ENCODE data around the gene CBL. TPM values are rescaled to one million over a fixed set of nuclear protein-coding genes. Genes with fewer than 3 reads are reported as not detected.

CBL gene
- total RNA-seq, 3 donors from 2014 or later (not counting 1 experiment from before 2014, with no cell fraction given) = 29.0 to 32.5 (median 30.1) TPM

GRCh38 chr11:119338965-119339588 is 132.9 kb downstream of the CBL start:
- H3K27ac ChIP-seq (ENCODE audit: low read length) = no peak overlapping the region
- H3K9me3 ChIP-seq (ENCODE audit: control insufficient read depth, insufficient read depth, low read length) = no peaks in the 10 kb centered on the region
- Mint-ChIP-seq H3K27ac (no peak overlapping the region), H3K36me3 (no peaks in the 10 kb centered on the region), H3K4me3 (peak overlapping the region; percentile 70), H3K27me3 (ENCODE audit: low read depth in 2 of 2) (peaks cover 28 to 35% of the 10 kb centered on the region in 2 donors), H3K4me1 (peaks cover 10 to 47% of the 10 kb centered on the region in 2 donors), H3K9me3 (no peaks in the 10 kb centered on the region)
- no peak overlapping the region for H3K4me3 ChIP-seq (ENCODE audit: low read length)
- intact Hi-C loops (cut with micrococcal nuclease) = no loop called here
- DNase-seq (no peak), ATAC-seq (no peak)
- H3K4me1 ChIP-seq (ENCODE audit: control insufficient read depth, insufficient read depth, low read length) = peaks cover 38% of the 10 kb centered on the region
- H3K36me3 ChIP-seq (ENCODE audit: control insufficient read depth, insufficient read depth, low read length) = no peaks in the 10 kb centered on the region
- WGBS (ENCODE audit: insufficient coverage) = 86% methylated on average over 11 of the region's 11 CpGs
- H3K27me3 ChIP-seq (ENCODE audit: control insufficient read depth, insufficient read depth, low read length) = peaks cover 20% of the 10 kb centered on the region
- TF ChIP-seq CTCF (IDR thresholded peaks at IDR 0.05) = no peak

- H3K27ac Mint-ChIP-seq = no peak overlapping the region
Observed at GRCh38 chr11:119339589-119340334, 133.6 kb downstream of the CBL start.

GRCh38 chr11:119340335-119341221 is 134.4 kb downstream of the CBL start, which contains the start of gene C1QTNF5:
TSS of gene C1QTNF5 (minus strand) at chr11:119340883. CDS start at chr11:119340397, 486 bp downstream.
- Histone ChIP-seq H3K27ac (ENCODE audit: low read length) (no peak within 1 kb of the TSS), H3K4me1 (ENCODE audit: control insufficient read depth, insufficient read depth, low read length) (peaks cover 27% of the 10 kb centered on the region), H3K4me3 (ENCODE audit: low read length) (no peak within 1 kb of the TSS), H3K27me3 (ENCODE audit: control insufficient read depth, insufficient read depth, low read length) (peaks cover 20% of the 10 kb centered on the region), H3K36me3 (ENCODE audit: control insufficient read depth, insufficient read depth, low read length) (no peaks in the 10 kb centered on the region), H3K9me3 (ENCODE audit: control insufficient read depth, insufficient read depth, low read length) (no peaks in the 10 kb centered on the region)
- Mint-ChIP-seq H3K9me3 (no peaks in the 10 kb centered on the region), H3K27me3 (ENCODE audit: low read depth in 2 of 2) (peaks cover 33 to 40% of the 10 kb centered on the region in 2 donors), H3K27ac (no peak within 1 kb of the TSS), H3K36me3 (no peaks in the 10 kb centered on the region), H3K4me3 (no peak within 1 kb of the TSS), H3K4me1 (peaks cover 0 to 36% of the 10 kb centered on the region in 2 donors)
- TF ChIP-seq CTCF (IDR thresholded peaks at IDR 0.05) = no peak
- DNase-seq (no peak), ATAC-seq (peak in 2 of 3 donors; percentile 10 to 17)
- intact Hi-C loops (cut with micrococcal nuclease) = no loop called here
- WGBS (ENCODE audit: insufficient coverage) = 7% methylated on average over 52 of the region's 53 CpGs

More at GRCh38 chr11:119339589-119340334, 133.6 kb downstream of the CBL start:
- H3K4me1 Mint-ChIP-seq = peaks cover 6 to 43% of the 10 kb centered on the region in 2 donors
- H3K4me3 Mint-ChIP-seq = peak overlapping the region; percentile 70
- H3K36me3 Mint-ChIP-seq = no peaks in the 10 kb centered on the region
- H3K9me3 Mint-ChIP-seq = no peaks in the 10 kb centered on the region
- DNase-seq (peak in 1 of 2 donors; percentile 56), ATAC-seq (peak in 2 of 3 donors; percentile 30 to 47)
- peaks cover 33 to 35% of the 10 kb centered on the region in 2 donors for H3K27me3 Mint-ChIP-seq (ENCODE audit: low read depth in 2 of 2)
- Histone ChIP-seq H3K4me1 (ENCODE audit: control insufficient read depth, insufficient read depth, low read length) (peaks cover 35% of the 10 kb centered on the region), H3K27me3 (ENCODE audit: control insufficient read depth, insufficient read depth, low read length) (peaks cover 20% of the 10 kb centered on the region), H3K27ac (ENCODE audit: low read length) (no peak overlapping the region), H3K36me3 (ENCODE audit: control insufficient read depth, insufficient read depth, low read length) (no peaks in the 10 kb centered on the region), H3K4me3 (ENCODE audit: low read length) (no peak overlapping the region), H3K9me3 (ENCODE audit: control insufficient read depth, insufficient read depth, low read length) (no peaks in the 10 kb centered on the region)
- intact Hi-C loops (cut with micrococcal nuclease) = no loop called here
- 15% methylated on average over 86 of the region's 86 CpGs for WGBS (ENCODE audit: insufficient coverage)
- peak; percentile 54 for TF ChIP-seq CTCF (IDR thresholded peaks at IDR 0.05)

Data from natural killer cell (primary cell).